GM18870 (cell line): ENCODE results near the gene TMEM31.

Source experiments
- ATAC-seq: cut with Tn5 transposase; IDR thresholded peaks from one replicate; pipeline ENCODE4 v1.9.1; 2021; ENCODE audit warnings: moderate library complexity; ENCODE audit not compliant: unreplicated experiment

TMEM31 gene

GRCh38 chrX:103710609-103711008, at the start of gene TMEM31:
TMEM31 (plus strand) TSS chrX:103710909; CDS start chrX:103712259, 1,350 bp downstream.
- ATAC-seq = no peak

GRCh38 chrX:103663981-103664762, 46.5 kb upstream of the TMEM31 start:
- ATAC-seq = no peak

GRCh38 chrX:103666202-103667107, 44.3 kb upstream of the TMEM31 start:
- ATAC-seq = no peak

- no peak for ATAC-seq
Observed at GRCh38 chrX:103669745-103670144, 41.0 kb upstream of the TMEM31 start.

GRCh38 chrX:103674531-103675454, 35.9 kb upstream of the TMEM31 start:
- no peak for ATAC-seq

GRCh38 chrX:103678199-103678993, 32.3 kb upstream of the TMEM31 start:
- no peak for ATAC-seq

- no peak for ATAC-seq
Observed at GRCh38 chrX:103681443-103681842, 29.3 kb upstream of the TMEM31 start.

GRCh38 chrX:103685396-103685795, 25.3 kb upstream of the TMEM31 start:
- ATAC-seq = no peak

GRCh38 chrX:103686199-103687072, 24.3 kb upstream of the TMEM31 start, which contains the start of gene MORF4L2:
MORF4L2 (minus strand) TSS chrX:103686699; CDS start chrX:103677027, 9,672 bp downstream.
- peak; percentile 95 for ATAC-seq

GRCh38 chrX:103687073-103687695, 23.5 kb upstream of the TMEM31 start:
- peak; percentile 39 for ATAC-seq

- ATAC-seq = no peak
Observed at GRCh38 chrX:103687696-103688201, 23.0 kb upstream of the TMEM31 start.

GRCh38 chrX:103688946-103689345, 21.8 kb upstream of the TMEM31 start:
- no peak for ATAC-seq

- no peak for ATAC-seq
Observed at GRCh38 chrX:103691059-103691458, 19.6 kb upstream of the TMEM31 start.

- no peak for ATAC-seq
Observed at GRCh38 chrX:103697687-103698086, 13.0 kb upstream of the TMEM31 start.

GRCh38 chrX:103699243-103699642, 11.5 kb upstream of the TMEM31 start:
- ATAC-seq = no peak

- no peak for ATAC-seq
Observed at GRCh38 chrX:103704863-103705262, 5.8 kb upstream of the TMEM31 start.

- no peak for ATAC-seq
Observed at GRCh38 chrX:103716962-103717361, 6.3 kb downstream of the TMEM31 start.

GRCh38 chrX:103718120-103718519, 7.4 kb downstream of the TMEM31 start:
- ATAC-seq = no peak
